NCI-H526 (cell line): ENCODE results near the gene APOC4.
"Not testable (repeated sequence)": the region's sequence is repeated elsewhere in the genome, so short reads cannot be mapped to it uniquely, and the experiment has no call there.

Source experiments
- DNase-seq, 2 experiments: peaks; one replicate each; lab custom pipeline; 2025; lab: John Stamatoyannopoulos, UW

APOC4 gene

GRCh38 chr19:44914433-44915206, 27.4 kb upstream of the APOC4 start, which contains the start of gene APOC1:
Gene APOC1, plus strand, starts transcription at chr19:44914608. Its CDS starts 284 bp downstream, at chr19:44914892.
- peak; percentile 80 to 90 for DNase-seq

- DNase-seq = no peak
These were observed 17.8 kb upstream of the APOC4 start for GRCh38 chr19:44924243-44924725.

GRCh38 chr19:44925114-44925891, 16.7 kb upstream of the APOC4 start:
- DNase-seq = no peak

GRCh38 chr19:44926245-44927077, 15.6 kb upstream of the APOC4 start:
- DNase-seq = not testable (repeated sequence)

GRCh38 chr19:44927746-44928145, 14.3 kb upstream of the APOC4 start:
- no peak for DNase-seq

- DNase-seq = no peak
These were observed 11.9 kb upstream of the APOC4 start for GRCh38 chr19:44930088-44930487.

- DNase-seq = no peak
These were observed 10.5 kb upstream of the APOC4 start for GRCh38 chr19:44931541-44931940.

GRCh38 chr19:44939668-44940067, 2.4 kb upstream of the APOC4 start:
- no peak for DNase-seq

- DNase-seq = no peak
These were observed 1.8 kb downstream of the APOC4 start for GRCh38 chr19:44943801-44944249.

- no peak for DNase-seq
These were observed 5.1 kb downstream of the APOC4 start for GRCh38 chr19:44947041-44947581.

GRCh38 chr19:44948237-44948636, 6.2 kb downstream of the APOC4 start:
- no peak for DNase-seq

- no peak for DNase-seq
These were observed 6.8 kb downstream of the APOC4 start for GRCh38 chr19:44948763-44949374.

GRCh38 chr19:44949550-44949949, 7.5 kb downstream of the APOC4 start:
- no peak for DNase-seq

GRCh38 chr19:44951179-44952159, 9.4 kb downstream of the APOC4 start:
- peak; percentile 19 to 88 for DNase-seq

GRCh38 chr19:44954278-44954648, 12.2 kb downstream of the APOC4 start:
- no peak for DNase-seq

GRCh38 chr19:44954649-44955504, 12.8 kb downstream of the APOC4 start, which contains the start of gene CLPTM1:
Gene CLPTM1, plus strand, starts transcription at chr19:44955380. Its CDS starts 16 bp downstream, at chr19:44955396.
- DNase-seq = peak; percentile 91 to 98

- no peak for DNase-seq
These were observed 13.7 kb downstream of the APOC4 start for GRCh38 chr19:44955505-44956439.

- no peak for DNase-seq
These were observed 15.5 kb downstream of the APOC4 start for GRCh38 chr19:44957526-44957925.
